K562 (cell line): ENCODE data around the gene SREBF1.

Experiments
- BMI1 ChIP-seq: fragments of 150-350 bp; IDR thresholded peaks from 2 replicates; pipeline ENCODE4 v1.6.1; 2014; ENCODE audit warnings: low read length
- CBX8 ChIP-seq: fragments of 200-600 bp; sonication (generic); IDR thresholded peaks from 2 replicates; pipeline ENCODE4 v1.6.1; 2012; ENCODE audit warnings: borderline replicate concordance, mixed run types, low read depth, mild to moderate bottlenecking, moderate library complexity, mixed read lengths, low read length, control low read depth, inconsistent platforms; ENCODE audit not compliant: poor library complexity, severe bottlenecking; ENCODE audit errors: extremely low read depth
- ELF2 ChIP-seq: fragments of 250-450 bp; sonication (Bioruptor Pico); IDR thresholded peaks from 2 replicates; pipeline ENCODE4 v1.5.0; 2021; ENCODE audit warnings: mild to moderate bottlenecking
- FOXP4 ChIP-seq: sonication (generic); formaldehyde crosslinking; IDR thresholded peaks from 2 replicates; pipeline ENCODE4 v1.8.0; 2022; ENCODE audit warnings: mild to moderate bottlenecking, missing genetic modification reagents, borderline replicate concordance
- GTF2B ChIP-seq: IDR thresholded peaks from 2 replicates; pipeline ENCODE4 v1.6.1; 2011; ENCODE audit not compliant: insufficient read length; ENCODE audit errors: extremely low read depth
- MTA1 ChIP-seq: fragments of 450-650 bp; IDR thresholded peaks from 2 replicates; pipeline ENCODE4 v1.6.1; 2017; ENCODE audit warnings: borderline replicate concordance
- PHF20 ChIP-seq: fragments of 450-650 bp; IDR thresholded peaks from 2 replicates; pipeline ENCODE4 v1.6.1; 2018; ENCODE audit not compliant: partially characterized antibody
- POLR2AphosphoS5 ChIP-seq: IDR thresholded peaks from 2 replicates; pipeline ENCODE4 v1.6.1; 2011; ENCODE audit warnings: mild to moderate bottlenecking, low read depth, low read length, moderate library complexity; ENCODE audit not compliant: control insufficient read depth, insufficient read depth
- VEZF1 ChIP-seq: fragments of 200-800 bp; sonication (Bioruptor generic); IDR thresholded peaks from 2 replicates; pipeline ENCODE4 v1.6.1; 2017; ENCODE audit warnings: missing genetic modification characterization, missing compliant biosample characterization
- ZBTB33 ChIP-seq: sonication (generic); formaldehyde crosslinking; IDR thresholded peaks from 2 replicates; pipeline ENCODE4 v1.8.1; 2023; ENCODE audit warnings: mild to moderate bottlenecking, missing genetic modification reagents
- ZFP1 ChIP-seq: fragments of 450-650 bp; formaldehyde crosslinking; IDR thresholded peaks from 2 replicates; pipeline ENCODE4 v1.4.0; 2020; ENCODE audit warnings: mild to moderate bottlenecking, mixed read lengths

- TF ChIP-seq PHF20: no peak
- TF ChIP-seq VEZF1 (CRISPR knock-in tag): no peak
- TF ChIP-seq GTF2B: no peak
- TF ChIP-seq POLR2AphosphoS5: no peak
- TF ChIP-seq ZFP1 (CRISPR knock-in tag): no peak
- TF ChIP-seq CBX8: no peak
- no peak for TF ChIP-seq ZBTB33 (CRISPR knock-in tag)
- TF ChIP-seq ELF2 (CRISPR knock-in tag): no peak
- no peak for TF ChIP-seq FOXP4 (CRISPR knock-in tag)
- no peak for TF ChIP-seq BMI1
- no peak for TF ChIP-seq MTA1
Observed at GRCh38 chr17:17827826-17828621, 8.8 kb downstream of the SREBF1 start.
